IPS DF 4.7 (cell line): Measurements from ENCODE around the gene RIIAD1.
"Not testable (repeated sequence)": the region's sequence is repeated elsewhere in the genome, so short reads cannot be mapped to it uniquely, and the experiment has no call there.

Experiments
- DNase-seq: peaks from one replicate; pipeline ENCODE4 v3.0.0-alpha.2; 2013; ENCODE audit warnings: low spot score; ENCODE audit errors: extremely low read depth

The RIIAD1 gene

GRCh38 chr1:151733126-151733525 lies 11.8 kb downstream of the RIIAD1 start:
- DNase-seq = no peak

GRCh38 chr1:151733995-151734394 lies 12.7 kb downstream of the RIIAD1 start:
- DNase-seq = not testable (repeated sequence)

GRCh38 chr1:151737026-151737425 lies 15.7 kb downstream of the RIIAD1 start:
- DNase-seq = no peak

GRCh38 chr1:151737479-151737878 lies 16.2 kb downstream of the RIIAD1 start:
- no peak for DNase-seq

- no peak for DNase-seq
Observed at GRCh38 chr1:151739590-151740355, 18.5 kb downstream of the RIIAD1 start.

GRCh38 chr1:151741516-151741915 lies 20.2 kb downstream of the RIIAD1 start:
- no peak for DNase-seq

GRCh38 chr1:151756291-151756690 lies 35.0 kb downstream of the RIIAD1 start:
- DNase-seq = no peak

GRCh38 chr1:151759241-151759640 lies 37.9 kb downstream of the RIIAD1 start:
- DNase-seq = no peak

- no peak for DNase-seq
Observed at GRCh38 chr1:151760597-151761385, 39.5 kb downstream of the RIIAD1 start.

GRCh38 chr1:151762941-151763921 lies 41.9 kb downstream of the RIIAD1 start, which contains the start of gene MRPL9:
TSS of gene MRPL9 (minus strand) at chr1:151763496. CDS start at chr1:151763479, 17 bp downstream.
- DNase-seq = peak; percentile 14

- DNase-seq = no peak
Observed at GRCh38 chr1:151763990-151764389, 42.7 kb downstream of the RIIAD1 start.

GRCh38 chr1:151768351-151769066 lies 47.2 kb downstream of the RIIAD1 start:
- not testable (repeated sequence) for DNase-seq

GRCh38 chr1:151769270-151769669 lies 47.9 kb downstream of the RIIAD1 start:
- DNase-seq = not testable (repeated sequence)

- no peak for DNase-seq
Observed at GRCh38 chr1:151773702-151774101, 52.4 kb downstream of the RIIAD1 start.

GRCh38 chr1:151774256-151774922 lies 53.1 kb downstream of the RIIAD1 start:
- no peak for DNase-seq

- DNase-seq = no peak
Observed at GRCh38 chr1:151775894-151776664, 54.8 kb downstream of the RIIAD1 start.

GRCh38 chr1:151776665-151777062 lies 55.3 kb downstream of the RIIAD1 start:
- no peak for DNase-seq

- DNase-seq = no peak
Observed at GRCh38 chr1:151777317-151777716, 56.0 kb downstream of the RIIAD1 start.
